Cardiac ventricle fibroblast (primary cell): Measurements from ENCODE around the gene PAGE3. TPM values are rescaled to one million over a fixed set of nuclear protein-coding genes. Genes with fewer than 3 reads are reported as not detected.

ENCODE experiments used
- total RNA-seq: library from RNA; depleted of rRNA; stranded (reverse); fragments of >200 nt; gene quantifications from 2 replicates; pipeline ENCODE4 v1.2.3, GENCODE V29; 2015

The PAGE3 gene
- not detected in 2 replicates for total RNA-seq

DNA sequence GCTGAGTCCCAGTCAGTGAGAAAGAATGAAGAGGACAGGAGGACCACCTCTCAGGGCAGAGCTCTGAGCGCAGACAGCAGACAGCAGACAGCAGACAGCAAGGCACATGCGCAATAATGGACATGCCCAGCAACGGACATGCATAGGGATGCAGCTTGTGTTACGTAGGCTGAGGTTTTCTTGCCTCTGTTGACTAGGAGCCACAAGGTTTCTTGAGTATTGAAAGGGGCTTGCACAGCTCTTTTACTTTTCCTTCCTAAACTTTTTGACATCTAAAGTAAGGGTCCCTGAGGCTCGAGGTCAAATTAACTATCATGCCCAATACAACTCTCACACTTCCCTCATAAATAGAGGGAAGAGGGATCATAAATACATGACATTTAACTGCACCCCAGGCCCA, at the start of gene PAGE3:
Gene PAGE3, minus strand, starts transcription at position 101 of the 400 bp plus-strand sequence. CDS start 1,013 bp downstream, outside the sequence.

GRCh38 chrX:55220119-55220794, 44.5 kb downstream of the PAGE3 start, which contains the start of gene PAGE5:
Gene PAGE5 (plus strand): TSS chrX:55220346. CDS start chrX:55221383, 1,037 bp downstream.

Other genes with a start within 250 kb of the PAGE3 start
- gene ALAS2, start 233.9 kb downstream of the PAGE3 start, total RNA-seq = not detected in 2 replicates
- gene PAGE2B, start 189.9 kb downstream of the PAGE3 start, total RNA-seq = not detected in 2 replicates
- gene PAGE2, start 175.9 kb downstream of the PAGE3 start, total RNA-seq = not detected in 2 replicates
- gene PAGE5, start 44.6 kb downstream of the PAGE3 start, total RNA-seq = not detected in 2 replicates
- gene MAGEH1, start 187.2 kb upstream of the PAGE3 start, total RNA-seq = 36.4 and 41.1 TPM in 2 replicates
- 1.6 and 1.9 TPM in 2 replicates for gene USP51, start 224.9 kb upstream of the PAGE3 start, total RNA-seq